ENCODE results near the gene FBXO46.

- TF ChIP-seq CTCF (IDR thresholded peaks at IDR 0.05; ENCODE audit: low read depth, low read length, poor library complexity, severe bottlenecking) (no peak), EZH2phosphoT487 (IDR thresholded peaks at IDR 0.05; ENCODE audit: borderline replicate concordance, low read length) (no peak)
These were observed 70.1 kb downstream of the FBXO46 start for GRCh38 chr19:45660636-45661035.
